ENCODE results near the gene TMEM141.
"Not testable (repeated sequence)": the region's sequence is repeated elsewhere in the genome, so short reads cannot be mapped to it uniquely, and the experiment has no call there.

DNA sequence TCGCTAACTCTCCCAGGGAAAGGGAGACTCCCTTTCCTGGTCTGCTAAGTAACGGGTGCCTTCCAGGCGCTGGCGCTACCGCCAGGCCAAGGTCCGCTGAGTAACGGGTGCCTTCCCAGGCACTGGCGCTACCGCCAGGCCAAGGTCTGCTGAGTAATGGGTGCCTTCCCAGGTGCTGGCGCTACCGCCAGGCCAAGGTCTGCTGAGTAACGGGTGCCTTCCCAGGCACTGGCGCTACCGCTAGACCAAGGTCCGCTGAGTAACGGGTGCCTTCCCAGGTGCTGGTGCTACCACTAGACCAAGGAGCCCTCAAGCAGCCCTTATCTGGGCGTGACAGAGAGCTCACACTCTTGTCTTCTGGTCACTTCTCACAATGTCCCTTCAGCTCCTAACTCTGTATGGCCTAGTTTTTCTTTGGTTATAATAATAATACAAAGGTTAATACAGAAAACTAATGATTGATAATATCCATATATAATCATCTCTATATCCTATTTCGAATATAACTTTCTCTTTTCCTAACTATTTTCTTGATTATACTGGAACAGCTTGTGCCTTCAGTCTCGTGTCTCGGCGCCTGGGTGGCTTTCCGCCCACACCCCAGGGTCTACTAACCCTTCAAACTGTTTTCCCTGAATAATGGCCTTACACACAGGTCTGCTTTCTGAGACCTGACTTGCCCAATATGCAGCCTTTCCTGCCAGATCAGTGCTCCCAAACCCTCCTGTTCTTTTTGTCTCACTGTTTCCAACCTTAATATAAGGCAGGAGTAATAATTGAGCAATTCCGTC is 5.4 kb upstream of the TMEM141 start:
- TF ChIP-seq CTCF, POLR2A (IDR thresholded peaks at IDR 0.05): not testable (repeated sequence)

Data from heart left ventricle (tissue), 13 donors.